DMS53 (cell line): ENCODE measurements around the gene BHLHE40.

Experiments
- DNase-seq: peaks from one replicate; lab custom pipeline; 2025; lab: John Stamatoyannopoulos, UW

The BHLHE40 gene

GRCh38 chr3:4983739-4984510 is 4.7 kb downstream of the BHLHE40 start:
- peak; percentile 1 for DNase-seq

DNA sequence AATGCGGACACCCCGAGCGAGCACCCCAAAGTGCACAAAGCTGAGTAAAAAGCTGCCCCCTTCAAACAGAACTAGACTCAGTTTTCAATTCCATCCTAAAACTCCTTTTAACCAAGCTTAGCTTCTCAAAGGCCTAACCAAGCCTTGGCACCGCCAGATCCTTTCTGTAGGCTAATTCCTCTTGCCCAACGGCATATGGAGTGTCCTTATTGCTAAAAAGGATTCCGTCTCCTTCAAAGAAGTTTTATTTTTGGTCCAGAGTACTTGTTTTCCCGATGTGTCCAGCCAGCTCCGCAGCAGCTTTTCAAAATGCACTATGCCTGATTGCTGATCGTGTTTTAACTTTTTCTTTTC is 5.3 kb downstream of the BHLHE40 start:
- DNase-seq, result no peak

DNA sequence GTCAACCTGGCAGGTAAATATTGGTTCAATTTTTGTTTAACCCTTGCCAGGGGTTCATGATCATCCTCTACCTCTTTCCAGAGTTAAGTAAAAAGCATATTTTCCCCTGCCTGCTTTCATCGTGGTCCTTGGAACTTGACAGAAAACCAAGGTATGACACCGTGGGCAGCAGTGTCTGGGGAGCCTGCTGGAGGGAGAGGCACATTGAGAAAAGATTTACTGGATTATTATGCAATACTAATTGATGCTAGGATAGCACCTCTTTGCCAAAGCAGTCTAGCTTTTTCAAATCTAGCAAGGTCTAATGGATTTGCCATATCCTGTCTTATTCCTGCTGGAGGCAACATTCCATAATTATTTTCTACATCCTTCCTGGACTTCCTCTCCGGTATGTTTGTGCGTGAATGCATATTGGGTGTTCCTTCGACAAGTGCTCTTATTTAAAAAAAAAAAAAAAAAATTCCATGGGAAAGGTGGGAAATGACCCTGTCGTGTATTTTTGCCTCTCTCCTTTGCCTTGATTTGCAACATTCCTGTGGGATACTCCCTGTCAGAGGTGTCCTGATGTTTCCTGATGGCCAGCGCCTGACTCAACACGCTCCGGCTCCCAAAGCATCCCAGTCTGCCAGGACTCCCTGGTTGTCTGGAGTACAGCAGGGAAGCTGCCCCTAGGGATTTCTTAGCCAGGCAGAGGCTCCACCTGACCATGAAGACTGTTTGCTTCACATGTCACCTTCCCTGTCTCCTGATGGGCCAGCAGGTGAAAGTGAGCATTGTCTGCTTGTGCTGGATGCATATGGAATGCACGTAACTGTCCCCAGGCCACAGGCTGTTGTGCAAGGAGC is 6.3 kb downstream of the BHLHE40 start:
- peak; percentile 21 for DNase-seq

GRCh38 chr3:4986175-4986781 is 7.0 kb downstream of the BHLHE40 start:
- no peak for DNase-seq

GRCh38 chr3:4986782-4987537 is 7.7 kb downstream of the BHLHE40 start:
- DNase-seq, result peak; percentile 90

GRCh38 chr3:4987538-4988296 is 8.5 kb downstream of the BHLHE40 start:
- DNase-seq, result no peak

DNA sequence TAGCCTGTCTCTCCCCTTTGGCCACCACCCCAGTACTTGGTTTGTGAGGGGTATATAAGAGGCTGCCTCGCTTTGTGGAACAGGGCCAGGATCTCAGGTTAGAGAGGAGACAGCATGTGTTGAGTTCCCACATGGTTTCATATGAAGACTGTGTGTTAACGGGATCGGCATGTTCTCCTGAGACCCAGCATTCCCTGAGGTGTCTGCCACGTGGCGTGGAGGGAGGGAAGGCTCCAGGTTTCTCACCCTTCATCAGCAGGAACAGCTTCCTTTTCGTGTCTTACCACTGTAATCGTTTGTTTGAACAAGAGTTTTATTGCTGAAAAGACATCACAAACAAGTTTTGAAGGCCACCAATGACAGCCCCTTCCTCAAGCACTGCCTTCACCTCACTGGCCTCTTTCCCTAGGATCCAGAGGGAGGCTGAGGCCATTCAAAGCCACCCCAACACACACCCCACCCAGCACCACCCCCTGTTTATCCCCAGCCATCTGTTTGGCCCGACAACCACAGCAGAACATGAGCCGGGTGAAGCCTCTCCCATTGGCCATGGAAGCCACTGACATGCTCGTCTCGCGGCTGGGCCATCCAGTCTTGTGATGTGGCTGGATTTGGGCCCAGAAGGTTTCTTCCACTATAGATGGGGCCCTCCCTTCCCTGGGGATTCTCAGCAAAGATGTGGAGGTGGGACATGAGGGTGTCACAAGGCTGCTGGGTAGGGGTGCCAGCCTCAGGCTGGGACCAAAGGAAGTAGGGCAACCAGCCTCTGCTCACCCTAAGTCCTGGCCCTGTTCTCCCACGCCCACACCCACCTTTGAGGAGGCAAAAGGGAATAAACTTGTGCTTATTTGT is 10.0 kb downstream of the BHLHE40 start:
- peak; percentile 1 for DNase-seq

- DNase-seq, result no peak
Observed at GRCh38 chr3:4990069-4990468, 10.8 kb downstream of the BHLHE40 start.

- DNase-seq, result no peak
Observed at GRCh38 chr3:4992118-4992517, 12.9 kb downstream of the BHLHE40 start.

DNA sequence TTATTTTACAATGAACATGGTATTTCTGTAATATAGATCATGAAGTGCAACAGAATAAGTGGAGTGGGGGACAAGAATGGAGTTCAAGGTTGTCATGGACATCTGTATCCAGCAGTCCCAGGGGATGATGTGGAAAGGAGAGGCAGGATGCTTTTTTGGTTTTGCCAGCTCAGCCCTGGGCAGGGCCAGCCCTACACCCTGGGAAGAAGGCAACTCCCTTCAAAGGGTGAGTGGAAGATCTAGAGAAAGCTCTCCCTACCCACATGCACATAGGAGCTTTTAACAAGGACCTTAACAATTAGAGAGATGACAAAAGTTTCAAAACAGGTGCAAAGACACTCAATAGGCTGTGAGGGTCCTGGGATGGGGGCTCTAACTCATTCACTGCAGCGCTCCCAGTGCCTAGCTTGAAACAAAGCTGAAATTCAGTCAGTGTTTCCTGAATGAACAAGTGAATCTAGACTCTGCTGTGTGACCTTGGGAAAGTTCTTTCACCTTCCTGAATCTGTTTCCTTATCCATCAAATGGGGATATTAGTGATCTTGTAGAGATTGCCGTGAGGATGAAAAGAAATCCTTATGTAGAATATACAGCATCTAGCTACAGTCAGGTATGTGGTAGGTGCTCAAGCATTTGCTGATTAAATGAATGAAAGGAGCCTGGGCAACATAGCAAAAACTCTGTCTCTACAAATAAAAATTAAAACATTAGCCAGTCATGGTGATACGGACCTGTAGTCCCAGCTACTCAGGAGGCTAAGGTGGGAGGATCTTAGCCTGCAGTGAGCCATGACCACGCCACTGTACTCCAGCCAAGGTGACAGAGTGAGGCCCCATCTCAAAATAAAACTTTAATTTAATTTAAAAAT is 14.3 kb downstream of the BHLHE40 start:
- no peak for DNase-seq

DNA sequence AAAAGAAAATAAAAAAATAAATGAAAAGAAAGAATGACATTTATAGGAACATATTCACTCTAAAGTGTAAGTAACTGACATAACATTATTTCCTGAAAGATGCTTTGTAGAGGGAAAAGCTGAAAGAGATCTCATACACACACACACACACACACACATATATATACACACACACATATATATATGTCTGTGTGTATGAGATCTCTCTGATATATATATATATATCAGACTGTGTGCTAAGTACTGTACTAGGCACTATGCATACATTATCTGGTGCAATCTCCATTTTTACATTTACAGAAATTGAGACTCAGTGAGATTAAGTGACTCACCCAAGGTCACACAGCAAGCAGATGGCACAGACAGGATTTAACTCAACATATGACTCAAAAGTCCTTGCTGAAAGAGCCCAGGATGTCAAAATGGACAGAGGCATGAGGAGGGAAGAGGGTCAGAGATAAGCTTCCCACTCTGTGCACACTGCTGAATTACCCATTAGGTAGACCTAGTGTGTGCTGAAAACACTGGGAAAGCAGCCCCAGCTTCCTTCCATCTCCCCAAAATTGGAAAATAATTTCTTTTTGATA is 15.0 kb downstream of the BHLHE40 start:
- no peak for DNase-seq

GRCh38 chr3:4994823-4995499 is 15.7 kb downstream of the BHLHE40 start:
- peak; percentile 0 for DNase-seq

DNA sequence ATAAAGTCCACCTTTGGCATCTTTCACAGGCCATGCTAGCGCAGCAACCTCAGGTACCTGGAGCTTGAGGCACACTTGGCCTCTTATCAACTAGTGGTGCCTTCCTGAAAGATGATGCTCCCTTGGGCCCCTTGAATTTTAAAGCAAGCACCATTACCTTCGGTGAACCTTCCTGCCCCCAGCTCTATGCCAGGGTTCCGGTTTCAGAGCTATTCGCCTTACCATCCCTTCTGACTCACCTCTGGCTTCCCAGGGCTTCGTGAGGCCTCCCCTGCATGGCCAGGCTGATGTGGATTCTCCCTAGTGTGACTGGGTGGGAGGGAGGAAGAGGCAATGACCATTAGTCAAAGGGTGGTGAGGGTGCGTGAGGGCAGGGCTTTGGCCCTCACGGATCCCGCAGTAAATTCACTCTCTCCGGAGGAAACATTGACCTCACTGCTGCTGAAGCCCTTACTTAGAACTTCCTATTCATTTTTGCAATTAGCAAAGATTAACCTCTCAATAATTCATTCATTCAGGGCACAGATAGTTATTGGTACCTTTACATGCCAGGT is 16.3 kb downstream of the BHLHE40 start:
- no peak for DNase-seq

- DNase-seq, result no peak
Observed at GRCh38 chr3:4996223-4996765, 17.1 kb downstream of the BHLHE40 start.

DNA sequence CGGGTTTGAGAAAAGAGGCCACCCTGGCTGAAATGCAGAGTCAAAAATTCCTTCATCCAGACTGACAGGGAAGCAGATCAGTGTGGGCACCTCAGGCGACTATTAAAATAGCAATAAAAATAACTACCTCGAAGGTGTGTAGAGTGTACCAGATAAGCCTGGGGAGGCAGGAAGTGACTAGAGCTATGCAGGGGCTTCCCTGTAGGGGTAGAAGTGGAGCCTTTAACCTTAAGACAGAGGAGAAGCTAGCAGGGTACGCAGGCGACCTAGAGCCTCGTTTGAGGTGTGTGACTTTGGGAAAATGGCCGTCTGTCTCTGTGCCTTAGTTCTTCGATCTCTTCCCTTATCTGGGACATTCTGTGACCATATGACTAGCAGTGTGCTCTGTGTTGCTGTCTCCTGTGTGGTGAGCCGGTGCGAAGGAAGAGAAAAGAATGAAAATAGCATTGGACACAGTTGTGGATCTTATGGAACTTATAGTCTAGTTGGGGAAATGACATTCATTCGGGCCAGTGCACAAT is 17.6 kb downstream of the BHLHE40 start:
- DNase-seq, result no peak

DNA sequence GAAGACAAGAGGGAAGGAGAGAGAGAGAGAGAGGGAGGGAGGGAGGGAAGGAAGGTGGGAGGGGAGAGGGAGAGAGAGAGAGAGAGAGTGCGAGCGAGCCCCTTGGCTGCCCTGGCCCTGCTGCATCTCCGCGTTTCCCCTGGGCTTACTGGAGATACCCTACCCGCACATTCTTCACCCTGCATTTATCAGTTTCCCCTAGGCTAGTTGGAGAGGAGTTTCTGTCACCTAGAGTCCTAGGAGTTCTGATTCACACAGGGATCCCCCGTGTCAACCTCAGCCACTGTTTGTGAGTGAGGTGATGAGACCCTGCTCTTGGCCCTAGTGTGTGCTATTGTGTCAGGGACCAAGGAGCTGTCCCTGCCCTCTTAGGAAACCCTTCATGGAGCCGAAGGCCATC is 18.7 kb downstream of the BHLHE40 start:
- DNase-seq, result no peak

DNA sequence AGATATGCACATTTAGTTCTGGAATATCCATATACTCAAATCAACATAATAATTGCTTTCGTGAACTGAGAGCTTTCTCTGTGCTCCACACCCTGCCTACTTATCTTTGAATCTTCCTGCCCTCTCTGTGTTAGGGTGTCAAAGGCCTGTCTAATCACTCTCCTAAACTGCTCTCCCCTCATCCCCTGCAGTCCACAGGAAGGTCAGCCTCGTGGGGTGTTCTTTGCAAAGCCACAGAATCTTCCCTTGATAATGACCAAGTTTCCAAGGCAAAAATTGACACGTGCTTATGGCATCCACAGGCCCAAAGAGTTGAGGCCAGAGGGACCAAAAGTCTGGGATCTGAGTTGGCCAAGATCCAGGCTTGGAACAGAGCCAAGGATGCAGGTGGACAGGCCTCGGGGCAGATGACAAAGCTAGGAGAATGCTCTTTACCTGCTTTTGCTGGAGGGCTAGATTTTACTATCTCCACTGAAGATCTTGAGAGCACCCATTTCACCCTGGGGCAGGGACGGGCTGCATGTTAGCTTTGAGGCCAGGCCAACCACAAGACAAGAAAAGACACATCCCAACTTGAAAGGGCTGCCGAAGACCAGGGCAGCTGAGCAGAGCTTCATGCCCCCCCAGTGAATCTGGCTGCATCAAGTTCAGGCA is 20.4 kb downstream of the BHLHE40 start:
- DNase-seq, result peak; percentile 11
